AG08396 (cell line): ENCODE measurements around the gene RNF4.
"Not testable (repeated sequence)": the region's sequence is repeated elsewhere in the genome, so short reads cannot be mapped to it uniquely, and the experiment has no call there.

ENCODE experiments used
- DNase-seq: peaks from one replicate; pipeline ENCODE4 v3.0.0; 2012; ENCODE audit warnings: low spot score, mixed read lengths

The RNF4 gene

GRCh38 chr4:2468456-2469191 lies at the start of gene RNF4:
TSS of gene RNF4 (plus strand) at chr4:2469106. CDS start at chr4:2490494, 21,388 bp downstream.
- peak; percentile 99 for DNase-seq

DNA sequence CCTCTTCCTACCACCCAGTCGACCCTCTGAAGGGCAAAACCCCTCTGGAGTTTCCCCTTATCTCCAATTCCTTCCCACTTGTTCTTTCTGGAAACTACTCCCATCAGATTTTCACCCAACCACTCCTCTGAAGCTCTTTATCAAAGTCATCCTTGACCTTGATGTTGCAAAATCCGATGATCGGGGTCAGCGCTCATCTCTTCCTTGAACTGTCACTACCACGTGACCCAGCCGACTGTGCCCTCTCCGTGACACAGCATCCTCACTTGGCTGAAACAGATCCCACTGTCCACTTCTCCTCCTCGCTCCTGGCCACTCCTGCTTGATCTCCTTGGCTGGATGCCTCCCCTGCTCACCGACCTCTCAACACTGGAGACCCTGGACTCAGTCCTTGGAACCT lies 49.1 kb upstream of the RNF4 start:
- no peak for DNase-seq

DNA sequence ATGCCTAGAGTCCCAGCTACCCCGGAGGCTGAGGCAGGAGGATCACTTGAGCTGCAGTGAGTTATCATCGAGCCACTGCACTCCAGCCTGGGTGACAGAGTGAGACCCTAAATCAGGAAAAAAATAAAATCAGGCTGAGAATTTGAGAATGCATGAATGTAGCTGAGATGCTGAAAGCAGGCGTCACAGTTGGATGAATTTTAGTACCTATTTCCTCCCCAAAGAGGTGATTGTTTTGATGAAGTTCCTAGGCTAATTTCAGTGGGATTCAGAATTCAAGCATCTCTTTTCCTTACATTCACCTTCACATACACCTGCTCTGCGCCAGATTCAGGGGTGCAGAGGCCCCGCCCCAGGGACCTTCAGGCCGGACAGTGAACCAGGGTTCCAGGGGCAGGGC lies 47.0 kb upstream of the RNF4 start:
- DNase-seq, result no peak

DNA sequence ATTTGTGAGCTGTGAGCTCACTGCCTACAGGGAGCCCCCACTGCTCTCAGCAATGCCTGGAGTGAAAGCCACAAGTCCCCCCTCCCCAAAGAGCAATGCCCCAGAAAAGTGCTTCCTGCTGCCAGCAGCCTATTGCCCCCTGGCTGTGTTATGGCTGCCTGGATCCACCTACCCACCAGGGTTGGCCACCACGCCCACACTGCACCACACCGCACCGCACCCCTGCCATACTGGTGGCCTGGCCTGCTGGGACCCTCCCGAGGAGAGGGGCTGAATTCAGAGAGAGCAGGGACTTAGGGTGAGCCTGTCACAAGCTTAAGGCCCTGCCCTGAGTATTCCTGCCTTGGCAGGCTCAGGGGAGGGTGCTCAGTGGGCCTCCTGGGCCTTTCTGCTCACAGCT lies 45.8 kb upstream of the RNF4 start:
- DNase-seq, result no peak

- no peak for DNase-seq
These were observed 45.2 kb upstream of the RNF4 start for GRCh38 chr4:2423695-2424094.

- DNase-seq, result no peak
These were observed 44.3 kb upstream of the RNF4 start for GRCh38 chr4:2424581-2424980.

- DNase-seq, result no peak
These were observed 43.4 kb upstream of the RNF4 start for GRCh38 chr4:2425386-2426068.

DNA sequence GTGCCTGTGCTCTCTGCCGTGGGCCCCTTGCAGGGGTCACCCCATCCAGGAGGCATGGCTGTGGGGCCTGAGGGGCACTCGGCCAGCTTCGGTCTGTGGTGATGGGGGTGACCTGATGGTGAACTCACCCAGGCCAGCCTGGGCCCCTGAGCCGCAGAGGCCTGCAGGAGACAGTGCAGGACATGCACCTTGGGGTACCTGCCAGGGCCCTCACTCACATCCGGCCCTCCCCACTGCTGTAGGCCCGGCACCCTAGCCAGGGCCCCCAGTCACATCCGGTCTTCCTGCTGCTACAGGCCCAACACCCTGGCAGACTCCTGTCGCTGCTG lies 42.9 kb upstream of the RNF4 start:
- no peak for DNase-seq

GRCh38 chr4:2426711-2427275 lies 42.1 kb upstream of the RNF4 start:
- no peak for DNase-seq

- no peak for DNase-seq
These were observed 41.2 kb upstream of the RNF4 start for GRCh38 chr4:2427383-2428334.

- no peak for DNase-seq
These were observed 40.3 kb upstream of the RNF4 start for GRCh38 chr4:2428496-2429213.

- DNase-seq, result not testable (repeated sequence)
These were observed 38.8 kb upstream of the RNF4 start for GRCh38 chr4:2429945-2430757.

GRCh38 chr4:2432004-2432403 lies 36.9 kb upstream of the RNF4 start:
- no peak for DNase-seq

DNA sequence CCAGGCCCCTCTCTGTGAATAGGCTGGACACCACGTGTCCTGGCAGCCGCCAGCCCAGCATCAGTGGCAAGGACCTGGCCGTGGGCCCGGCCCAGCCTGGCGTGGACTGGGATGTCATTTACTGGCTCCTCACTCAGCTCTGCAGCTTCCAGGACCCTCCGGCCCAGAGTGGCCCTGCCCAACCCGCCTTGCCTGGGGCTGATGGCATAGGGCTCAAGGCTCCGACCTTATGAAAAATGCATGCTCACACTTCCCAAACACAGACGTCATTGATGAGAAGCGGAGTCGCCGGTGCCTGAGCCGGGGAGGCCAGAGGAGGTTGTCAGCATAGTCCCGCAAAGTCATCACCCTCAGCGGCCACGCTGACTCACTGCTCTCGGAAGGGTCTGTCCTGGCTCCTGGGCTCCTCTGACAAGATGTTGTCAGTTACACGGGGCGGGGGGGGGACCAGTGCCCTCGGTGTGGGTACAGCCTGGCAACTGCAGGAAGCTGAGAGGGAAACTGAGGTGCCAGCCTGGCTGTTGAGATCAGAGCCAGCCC lies 35.8 kb upstream of the RNF4 start:
- DNase-seq, result no peak

- DNase-seq, result no peak
These were observed 35.1 kb upstream of the RNF4 start for GRCh38 chr4:2433609-2434350.

DNA sequence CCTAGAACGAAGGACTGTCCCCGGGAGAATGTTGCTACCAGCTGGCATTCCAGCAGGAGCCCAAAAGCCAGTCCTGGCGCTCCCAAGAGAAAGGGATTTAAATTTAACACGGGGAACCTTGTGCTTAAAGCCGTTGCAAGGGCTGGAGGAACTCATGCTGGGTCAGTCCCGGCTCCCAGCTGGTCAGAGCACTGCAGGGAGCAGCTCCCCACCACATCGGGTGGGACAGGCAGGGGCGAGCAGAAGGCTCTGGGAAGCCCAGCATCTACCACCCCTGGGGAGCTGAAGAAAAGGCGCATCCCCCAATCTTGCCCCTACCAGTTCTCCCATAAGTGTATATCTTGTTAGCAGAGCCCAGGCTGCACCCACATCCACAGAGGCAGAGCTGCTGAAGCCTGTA lies 34.5 kb upstream of the RNF4 start:
- no peak for DNase-seq

DNA sequence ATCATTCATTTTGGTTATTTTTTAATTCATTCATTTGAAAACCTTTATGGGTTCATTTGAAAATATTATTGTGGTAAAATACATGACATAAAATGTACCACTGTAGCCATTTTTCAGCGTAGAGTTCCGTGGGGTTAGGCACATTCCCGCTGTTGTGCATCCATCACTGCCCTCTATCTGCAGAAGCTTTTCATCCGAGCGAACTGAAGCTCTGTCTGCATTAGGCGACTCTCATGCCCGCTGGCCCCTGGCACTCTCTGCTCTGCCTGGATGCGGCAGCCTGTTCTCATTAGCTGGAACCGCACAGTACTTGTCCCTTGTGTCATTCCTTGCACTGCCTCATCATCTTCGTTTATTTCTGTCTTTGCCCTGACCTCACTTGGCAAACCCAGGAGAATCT lies 32.6 kb upstream of the RNF4 start:
- no peak for DNase-seq

GRCh38 chr4:2436761-2437474 lies 32.0 kb upstream of the RNF4 start:
- DNase-seq, result no peak
